Osteocyte (in vitro differentiated cells): ENCODE measurements around the gene CCK. TPM values are rescaled to one million over a fixed set of nuclear protein-coding genes. Genes with fewer than 3 reads are reported as not detected.
A peak's percentile ranks its signal among the peaks of the same experiment; 100 is the strongest.

Experiments used
- DNase-seq: peaks from one replicate; pipeline ENCODE4 v3.0.0; 2021; ENCODE audit warnings: mixed read lengths; ENCODE audit not compliant: unreplicated experiment; ENCODE audit errors: extremely low spot score
- H3K27ac Mint-ChIP-seq: one replicate; pipeline ENCODE4 v1.8.0; 2021; ENCODE audit warnings: mild to moderate bottlenecking, mixed read lengths; ENCODE audit not compliant: unreplicated experiment
- H3K27me3 Mint-ChIP-seq: one replicate; pipeline ENCODE4 v1.8.0; 2021; ENCODE audit warnings: mixed read lengths; ENCODE audit not compliant: unreplicated experiment
- H3K36me3 Mint-ChIP-seq: one replicate; pipeline ENCODE4 v1.8.0; 2021; ENCODE audit warnings: mixed read lengths; ENCODE audit not compliant: unreplicated experiment
- H3K4me1 Mint-ChIP-seq: one replicate; pipeline ENCODE4 v1.8.0; 2021; ENCODE audit warnings: mixed read lengths; ENCODE audit not compliant: unreplicated experiment
- H3K4me3 Mint-ChIP-seq: one replicate; pipeline ENCODE4 v1.8.0; 2021; ENCODE audit warnings: mild to moderate bottlenecking, moderate library complexity, mixed read lengths; ENCODE audit not compliant: unreplicated experiment
- H3K9me3 Mint-ChIP-seq: one replicate; pipeline ENCODE4 v1.8.0; 2021; ENCODE audit warnings: mixed read lengths; ENCODE audit not compliant: unreplicated experiment
- long read RNA-seq: library from polyadenylated mRNA; unstranded; transcript quantifications from one replicate; pipeline ENCODE4 v2.0.0, GENCODE V29; 2021
- total RNA-seq: library from RNA; stranded (reverse); gene quantifications from 2 replicates; pipeline ENCODE4 v1.2.1, GENCODE V29; 2021
- TF ChIP-seq, protein P1 (sequence below): fragments of 200-600 bp; sonication (generic); IDR thresholded peaks from 2 replicates; pipeline ENCODE4 v1.5.0; 2021; ENCODE audit warnings: antibody characterized with exemption, mild to moderate bottlenecking, moderate library complexity

The CCK gene, protein sequence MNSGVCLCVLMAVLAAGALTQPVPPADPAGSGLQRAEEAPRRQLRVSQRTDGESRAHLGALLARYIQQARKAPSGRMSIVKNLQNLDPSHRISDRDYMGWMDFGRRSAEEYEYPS
- total RNA-seq: not detected in 2 replicates
- long read RNA-seq: 0 reads

DNA sequence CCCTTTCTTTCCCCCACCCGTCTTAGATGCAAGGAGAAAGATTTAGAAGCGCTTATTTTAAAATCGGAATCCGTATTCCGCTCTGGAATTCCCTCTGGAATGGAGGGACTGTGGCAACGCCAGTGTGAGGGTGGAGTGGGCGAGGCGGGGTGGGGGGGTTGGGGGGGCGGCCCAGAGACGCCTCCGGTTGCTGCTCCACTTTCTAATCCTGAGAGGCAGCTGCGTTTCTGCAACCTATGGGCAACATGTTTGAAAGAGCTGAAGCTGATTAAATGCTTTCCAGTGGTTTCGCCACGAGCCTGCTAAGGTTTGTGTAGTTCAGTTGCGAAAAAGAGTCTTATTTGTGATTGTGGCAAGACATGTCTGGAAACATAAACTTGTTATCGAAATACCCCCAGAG, at the start of gene CCK:
TSS of gene CCK (minus strand) at position 101 of the 400 bp plus-strand sequence. CDS start 2,555 bp downstream, outside the sequence.
- Mint-ChIP-seq H3K9me3 (no peaks in the 10 kb centered on the region), H3K27ac (no peak within 1 kb of the TSS), H3K4me3 (no peak within 1 kb of the TSS), H3K27me3 (peaks cover 44% of the 10 kb centered on the region), H3K36me3 (no peaks in the 10 kb centered on the region), H3K4me1 (peaks cover 2% of the 10 kb centered on the region)
- peak; percentile 17 for DNase-seq
- TF ChIP-seq, protein P1, sequence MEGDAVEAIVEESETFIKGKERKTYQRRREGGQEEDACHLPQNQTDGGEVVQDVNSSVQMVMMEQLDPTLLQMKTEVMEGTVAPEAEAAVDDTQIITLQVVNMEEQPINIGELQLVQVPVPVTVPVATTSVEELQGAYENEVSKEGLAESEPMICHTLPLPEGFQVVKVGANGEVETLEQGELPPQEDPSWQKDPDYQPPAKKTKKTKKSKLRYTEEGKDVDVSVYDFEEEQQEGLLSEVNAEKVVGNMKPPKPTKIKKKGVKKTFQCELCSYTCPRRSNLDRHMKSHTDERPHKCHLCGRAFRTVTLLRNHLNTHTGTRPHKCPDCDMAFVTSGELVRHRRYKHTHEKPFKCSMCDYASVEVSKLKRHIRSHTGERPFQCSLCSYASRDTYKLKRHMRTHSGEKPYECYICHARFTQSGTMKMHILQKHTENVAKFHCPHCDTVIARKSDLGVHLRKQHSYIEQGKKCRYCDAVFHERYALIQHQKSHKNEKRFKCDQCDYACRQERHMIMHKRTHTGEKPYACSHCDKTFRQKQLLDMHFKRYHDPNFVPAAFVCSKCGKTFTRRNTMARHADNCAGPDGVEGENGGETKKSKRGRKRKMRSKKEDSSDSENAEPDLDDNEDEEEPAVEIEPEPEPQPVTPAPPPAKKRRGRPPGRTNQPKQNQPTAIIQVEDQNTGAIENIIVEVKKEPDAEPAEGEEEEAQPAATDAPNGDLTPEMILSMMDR: no peak

DNA sequence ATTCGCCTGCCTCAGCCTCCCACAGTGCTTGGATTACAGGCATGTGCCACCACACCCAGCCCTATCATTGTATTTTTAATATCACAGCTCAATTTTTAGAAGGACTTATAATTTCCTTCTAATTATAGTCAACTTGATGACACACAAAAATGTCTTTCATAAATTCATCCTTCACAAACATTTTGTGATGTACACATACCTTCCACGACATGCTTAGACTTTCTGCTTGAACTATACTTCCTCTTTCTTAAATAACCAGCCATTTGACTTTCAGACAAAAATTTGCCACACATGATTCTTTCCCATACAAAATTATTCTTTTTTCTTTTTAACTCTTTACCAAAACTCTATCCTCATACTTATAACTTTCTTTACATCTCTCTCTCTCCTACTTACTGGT, 48.4 kb upstream of the CCK start:
- no peaks in the 10 kb centered on the region for H3K4me1 Mint-ChIP-seq
- H3K27ac Mint-ChIP-seq: no peak overlapping the region
- no peak for DNase-seq
- H3K9me3 Mint-ChIP-seq: peaks cover 25% of the 10 kb centered on the region
- H3K4me3 Mint-ChIP-seq: no peak overlapping the region
- H3K36me3 Mint-ChIP-seq: no peaks in the 10 kb centered on the region
- TF ChIP-seq, protein P1: no peak
- peaks cover 4% of the 10 kb centered on the region for H3K27me3 Mint-ChIP-seq

DNA sequence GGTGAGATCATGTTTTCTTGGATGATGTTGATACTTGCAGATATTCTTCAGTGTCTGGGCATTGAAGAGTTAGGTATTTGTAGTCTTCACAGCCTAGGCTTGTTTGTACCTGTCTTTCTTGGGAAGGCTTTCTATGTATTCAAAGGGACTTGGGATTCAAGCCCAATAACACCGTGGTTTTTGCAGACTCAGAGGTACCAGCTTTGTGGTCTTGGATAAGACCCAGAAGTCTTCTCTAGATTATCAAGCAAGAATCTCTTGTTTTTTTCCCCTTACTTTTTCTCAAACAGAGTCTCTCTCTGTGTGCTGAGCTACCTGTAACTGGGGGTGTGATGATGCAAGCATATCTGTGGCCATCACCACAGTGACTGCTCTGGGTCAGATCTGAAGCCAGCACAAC, 42.7 kb upstream of the CCK start:
- TF ChIP-seq, protein P1: no peak
- H3K36me3 Mint-ChIP-seq: no peaks in the 10 kb centered on the region
- peaks cover 5% of the 10 kb centered on the region for H3K9me3 Mint-ChIP-seq
- no peak for DNase-seq
- H3K4me3 Mint-ChIP-seq: no peak overlapping the region
- no peak overlapping the region for H3K27ac Mint-ChIP-seq
- no peaks in the 10 kb centered on the region for H3K4me1 Mint-ChIP-seq
- peaks cover 4% of the 10 kb centered on the region for H3K27me3 Mint-ChIP-seq

DNA sequence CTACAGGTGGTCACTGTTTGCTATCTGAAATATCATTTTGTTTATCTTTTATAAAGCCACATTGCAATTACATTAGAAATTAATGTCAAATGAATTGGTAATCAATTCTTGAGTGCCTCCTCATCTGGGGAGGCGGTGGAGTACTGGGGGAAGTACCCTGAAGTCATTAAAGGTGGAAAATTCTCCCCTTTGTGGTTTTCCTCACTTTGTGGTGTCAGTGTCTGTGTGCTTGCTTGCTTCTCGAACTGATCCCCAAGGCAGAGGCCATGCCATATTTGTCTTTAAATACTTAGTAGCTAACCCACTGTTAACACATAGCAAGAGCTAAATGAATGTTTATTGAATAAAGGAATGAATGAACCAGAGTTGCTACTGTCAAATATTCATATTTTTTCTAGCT, 40.5 kb upstream of the CCK start:
- no peaks in the 10 kb centered on the region for H3K4me1 Mint-ChIP-seq
- no peak overlapping the region for H3K4me3 Mint-ChIP-seq
- TF ChIP-seq, protein P1: no peak
- no peak for DNase-seq
- no peaks in the 10 kb centered on the region for H3K9me3 Mint-ChIP-seq
- H3K27me3 Mint-ChIP-seq: peaks cover 4% of the 10 kb centered on the region
- no peak overlapping the region for H3K27ac Mint-ChIP-seq
- H3K36me3 Mint-ChIP-seq: no peaks in the 10 kb centered on the region

DNA sequence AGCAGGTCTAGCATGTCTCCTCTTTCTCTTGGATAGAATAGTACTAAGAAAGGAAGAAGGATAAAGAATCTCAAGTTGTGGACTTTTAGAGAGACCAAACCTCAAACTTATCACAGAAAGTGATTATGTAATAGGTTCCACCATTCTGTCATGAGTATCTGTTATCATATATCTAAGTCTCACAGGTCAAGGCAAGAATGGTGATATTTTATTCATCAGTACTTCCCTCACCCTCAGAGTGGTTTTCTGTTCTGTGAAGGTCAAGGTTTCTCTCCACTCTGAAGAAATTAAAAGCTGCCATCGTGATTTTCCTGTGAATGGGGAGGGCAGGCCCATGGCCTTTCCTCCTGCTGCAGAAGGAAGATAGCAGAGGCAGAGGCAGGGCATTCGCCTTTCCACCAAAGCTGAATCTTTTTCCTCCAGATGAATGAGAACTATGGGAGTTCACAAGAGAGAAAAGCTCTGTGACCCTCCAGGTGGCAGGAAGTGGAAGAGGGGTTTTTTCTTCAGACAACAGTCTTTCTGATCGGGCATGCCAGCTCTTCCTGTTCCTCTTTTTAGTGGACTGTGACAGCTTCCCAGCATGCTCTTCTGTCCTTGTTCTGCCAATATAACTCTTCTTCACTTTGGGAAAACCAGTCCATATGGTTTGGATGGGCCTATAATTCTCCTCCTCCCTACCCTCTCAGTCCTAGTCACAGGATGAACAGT, 37.1 kb upstream of the CCK start:
- H3K4me3 Mint-ChIP-seq: no peak overlapping the region
- H3K4me1 Mint-ChIP-seq: no peaks in the 10 kb centered on the region
- no peaks in the 10 kb centered on the region for H3K36me3 Mint-ChIP-seq
- no peaks in the 10 kb centered on the region for H3K9me3 Mint-ChIP-seq
- TF ChIP-seq, protein P1: no peak
- DNase-seq: no peak
- H3K27ac Mint-ChIP-seq: no peak overlapping the region
- H3K27me3 Mint-ChIP-seq: no peaks in the 10 kb centered on the region
